Cardiac septum (tissue), 1 donor: Measurements from ENCODE around the gene PCSK1N. TPM values are rescaled to one million over a fixed set of nuclear protein-coding genes. Genes with fewer than 3 reads are reported as not detected.
"Not testable (repeated sequence)": the region's sequence is repeated elsewhere in the genome, so short reads cannot be mapped to it uniquely, and the experiment has no call there.

Experiments used
- DNase-seq: peaks from one replicate; pipeline ENCODE4 v3.0.0-alpha.2; 2020; ENCODE audit warnings: low spot score
- intact Hi-C: fragments of 100-400 bp; cut with DNase I; formaldehyde crosslinking; loops from one replicate; pipeline ENCODE4 v1.14.0; 2022
- long read RNA-seq: library from polyadenylated mRNA; unstranded; transcript quantifications from one replicate; pipeline ENCODE4 v2.0.0, GENCODE V29; 2021
- total RNA-seq: library from RNA; stranded (reverse); fragmentation: NEBNext Ultra II Directional; extraction: Animal tissue kit (Norgen Biotek cat#: 25700); gene quantifications from one replicate; pipeline ENCODE4 v1.2.1, GENCODE V29; 2021
- donor health status: DM: no; HTN: no; CAD: no.

PCSK1N gene
- 4.1 TPM for total RNA-seq
- long read RNA-seq, transcript PCSK1N-201 (3 exons, 1,050 nt), result major isoform, 6 of 7 reads
- long read RNA-seq, partial matches to known transcripts, result 1 of 7 reads
- long read RNA-seq, other reads (novel, unspliced or antisense), result 0 of 7 reads

GRCh38 chrX:48835524-48836329 lies at the start of gene PCSK1N:
Gene PCSK1N, minus strand, starts transcription at chrX:48835610. Its CDS starts 78 bp downstream, at chrX:48835532.
- DNase-seq, result no peak
- intact Hi-C loops, result no loop called here

- intact Hi-C loops, result no loop called here
These were observed 48.3 kb upstream of the PCSK1N start for GRCh38 chrX:48883729-48884128.

GRCh38 chrX:48876944-48877343 lies 41.5 kb upstream of the PCSK1N start:
- DNase-seq, intact Hi-C loops: not testable (repeated sequence)

More at GRCh38 chrX:48883729-48884128, 48.3 kb upstream of the PCSK1N start:
- no peak for DNase-seq

- DNase-seq, intact Hi-C loops: not testable (repeated sequence)
These were observed 36.6 kb upstream of the PCSK1N start for GRCh38 chrX:48872017-48872416.

- DNase-seq, result no peak
- intact Hi-C loops, result no loop called here
These were observed 28.8 kb upstream of the PCSK1N start for GRCh38 chrX:48864210-48864609.

GRCh38 chrX:48854898-48855297 lies 19.5 kb upstream of the PCSK1N start:
- intact Hi-C loops, result no loop called here
- no peak for DNase-seq

GRCh38 chrX:48854121-48854804 lies 18.9 kb upstream of the PCSK1N start:
- intact Hi-C loops, DNase-seq: not testable (repeated sequence)

- DNase-seq, intact Hi-C loops: not testable (repeated sequence)
These were observed 18.1 kb upstream of the PCSK1N start for GRCh38 chrX:48853494-48853893.

GRCh38 chrX:48852857-48853256 lies 17.4 kb upstream of the PCSK1N start:
- DNase-seq, result no peak
- intact Hi-C loops, result no loop called here

- DNase-seq, result no peak
- intact Hi-C loops, result no loop called here
These were observed 13.4 kb upstream of the PCSK1N start for GRCh38 chrX:48848847-48849246.

GRCh38 chrX:48839686-48840085 lies 4.3 kb upstream of the PCSK1N start:
- no peak for DNase-seq
- intact Hi-C loops, result no loop called here

- no peak for DNase-seq
- intact Hi-C loops, result no loop called here
These were observed 1.1 kb downstream of the PCSK1N start for GRCh38 chrX:48834383-48834709.

- DNase-seq, result no peak
- intact Hi-C loops, result no loop called here
These were observed 1.8 kb downstream of the PCSK1N start for GRCh38 chrX:48833542-48834138.

- no peak for DNase-seq
- intact Hi-C loops, result no loop called here
These were observed 3.5 kb downstream of the PCSK1N start for GRCh38 chrX:48831909-48832291.

GRCh38 chrX:48831136-48831908 lies 4.1 kb downstream of the PCSK1N start:
- intact Hi-C loops, result no loop called here

GRCh38 chrX:48829016-48829735 lies 6.2 kb downstream of the PCSK1N start:
- intact Hi-C loops, result no loop called here

More at GRCh38 chrX:48831136-48831908, 4.1 kb downstream of the PCSK1N start:
- no peak for DNase-seq

GRCh38 chrX:48827654-48827968 lies 7.8 kb downstream of the PCSK1N start:
- intact Hi-C loops, result no loop called here
- DNase-seq, result no peak

More at GRCh38 chrX:48829016-48829735, 6.2 kb downstream of the PCSK1N start:
- DNase-seq, result no peak

GRCh38 chrX:48826876-48827653 lies 8.3 kb downstream of the PCSK1N start:
- intact Hi-C loops, result no loop called here
- DNase-seq, result no peak
